HG03521 (cell line): ENCODE data around the gene GABRR3.

ENCODE experiments used
- ATAC-seq: cut with Tn5 transposase; IDR thresholded peaks from one replicate; pipeline ENCODE4 v1.9.1; 2021; ENCODE audit warnings: mild to moderate bottlenecking, moderate library complexity; ENCODE audit not compliant: unreplicated experiment

GABRR3 gene

DNA sequence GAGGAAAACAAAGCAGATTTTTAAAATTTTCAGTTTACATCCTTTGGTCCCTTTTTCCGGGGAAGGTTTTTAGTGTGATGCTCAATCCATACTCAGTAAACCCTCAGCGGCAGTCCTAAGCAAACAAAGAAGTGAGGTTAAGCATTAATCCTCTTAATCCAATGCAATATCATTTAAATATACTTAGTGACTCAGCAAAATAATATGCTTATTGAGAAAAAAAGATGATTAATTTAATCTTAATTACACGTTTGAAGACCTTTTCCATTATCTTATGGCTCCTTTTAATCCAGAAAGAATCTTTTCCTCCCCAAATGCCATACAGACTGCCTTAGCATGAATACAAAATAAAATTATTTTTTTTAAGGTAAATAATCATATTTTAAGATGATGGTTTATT is at the start of gene GABRR3:
GABRR3 (minus strand) TSS at position 108 of the 400 bp plus-strand sequence. CDS start 328 bp downstream, outside the sequence.
- no peak for ATAC-seq

DNA sequence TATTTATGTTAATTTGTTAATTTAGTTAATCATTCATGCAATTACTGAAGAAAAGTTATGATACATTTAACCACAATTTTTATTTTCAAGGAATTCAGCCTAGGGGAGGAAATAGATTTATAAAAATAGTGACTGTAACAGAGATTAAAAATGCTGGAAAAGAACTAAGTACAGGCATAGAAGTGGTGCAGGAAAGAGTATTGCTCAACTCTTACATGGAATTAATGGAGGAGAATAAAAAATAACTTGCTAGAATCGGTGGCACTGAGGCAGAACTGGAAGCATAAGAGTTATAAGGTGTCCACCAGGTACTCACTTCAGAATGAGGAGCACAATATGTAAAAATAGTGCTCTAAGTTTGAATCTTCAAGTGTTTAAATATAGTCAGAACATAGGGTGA is 38.4 kb upstream of the GABRR3 start:
- ATAC-seq = no peak

- no peak for ATAC-seq
Measured at GRCh38 chr3:98070840-98071239, 35.7 kb upstream of the GABRR3 start.

DNA sequence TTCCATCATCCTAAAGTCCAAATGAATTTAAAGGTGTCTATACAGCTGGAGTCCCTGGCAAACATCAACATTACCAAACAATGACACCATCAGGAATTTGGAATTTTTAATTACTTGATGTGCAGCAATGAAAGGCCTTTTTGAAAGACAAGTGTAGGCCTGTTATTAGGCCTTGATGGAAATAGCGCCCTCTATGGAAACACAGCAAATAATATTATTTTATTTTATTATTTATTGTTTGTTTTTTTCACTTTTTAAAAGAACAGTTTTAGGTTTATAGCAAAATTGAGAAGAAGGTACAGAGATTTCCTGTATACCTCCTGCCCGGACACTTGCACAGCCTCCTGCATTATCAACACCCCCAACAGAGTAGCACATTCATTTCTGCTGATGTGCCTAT is 33.7 kb upstream of the GABRR3 start:
- ATAC-seq = no peak

GRCh38 chr3:98058244-98058960 is 23.3 kb upstream of the GABRR3 start:
- no peak for ATAC-seq

GRCh38 chr3:98057631-98058030 is 22.5 kb upstream of the GABRR3 start:
- ATAC-seq = no peak

GRCh38 chr3:98056035-98056434 is 20.9 kb upstream of the GABRR3 start:
- no peak for ATAC-seq

- no peak for ATAC-seq
Measured at GRCh38 chr3:98049271-98049670, 14.2 kb upstream of the GABRR3 start.

GRCh38 chr3:98048586-98048985 is 13.5 kb upstream of the GABRR3 start:
- no peak for ATAC-seq

DNA sequence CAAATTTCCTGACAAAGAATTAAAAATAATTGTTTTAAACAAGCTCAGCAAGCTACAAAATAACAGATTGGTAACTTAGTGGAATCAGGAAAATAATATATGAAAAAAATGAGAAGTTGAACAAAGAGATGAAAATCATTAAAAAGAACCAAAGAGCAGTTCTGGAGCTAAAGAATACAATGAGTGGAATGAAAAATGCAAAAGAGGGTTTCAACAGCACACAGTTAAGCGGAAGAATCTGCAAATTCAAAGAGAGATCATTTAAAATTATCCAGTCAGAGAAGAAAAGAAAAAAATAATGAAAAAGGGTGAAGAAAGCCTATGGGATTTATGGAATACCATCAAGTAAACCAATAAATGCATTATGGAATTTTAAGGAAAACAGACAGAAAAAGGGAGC is 6.2 kb upstream of the GABRR3 start:
- ATAC-seq = no peak

DNA sequence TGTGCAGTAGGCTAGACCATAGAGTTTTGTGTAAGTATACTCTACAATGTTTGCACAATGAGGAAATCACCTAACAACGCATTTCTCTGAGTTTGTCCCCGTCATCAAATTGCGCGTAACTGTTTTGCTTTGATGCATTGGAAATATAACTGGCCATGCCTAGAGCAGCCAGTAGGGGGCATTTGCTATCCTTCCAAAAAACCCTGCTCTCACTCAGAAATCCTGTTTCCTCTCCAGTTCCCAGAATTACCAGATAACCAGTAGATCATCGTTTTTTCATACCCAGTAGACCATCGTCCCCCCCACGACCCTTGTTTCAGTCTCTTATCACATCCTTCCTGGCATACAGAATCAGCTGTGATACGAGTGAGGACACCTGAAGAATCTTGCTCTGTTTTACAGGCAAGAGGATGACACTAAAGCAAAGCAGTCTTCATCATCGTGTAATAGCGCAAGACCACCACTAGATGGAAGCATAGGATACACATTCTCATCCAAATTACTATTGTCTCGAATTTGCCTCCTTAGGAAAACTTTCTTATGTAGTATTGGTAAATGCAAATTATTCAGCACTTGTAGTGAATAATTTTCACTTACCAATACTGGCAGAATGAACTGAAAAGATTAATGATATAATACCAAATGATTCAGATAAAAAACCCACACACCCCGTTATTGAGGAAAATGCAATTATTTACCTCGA is 4.4 kb upstream of the GABRR3 start:
- ATAC-seq = peak; percentile 88

DNA sequence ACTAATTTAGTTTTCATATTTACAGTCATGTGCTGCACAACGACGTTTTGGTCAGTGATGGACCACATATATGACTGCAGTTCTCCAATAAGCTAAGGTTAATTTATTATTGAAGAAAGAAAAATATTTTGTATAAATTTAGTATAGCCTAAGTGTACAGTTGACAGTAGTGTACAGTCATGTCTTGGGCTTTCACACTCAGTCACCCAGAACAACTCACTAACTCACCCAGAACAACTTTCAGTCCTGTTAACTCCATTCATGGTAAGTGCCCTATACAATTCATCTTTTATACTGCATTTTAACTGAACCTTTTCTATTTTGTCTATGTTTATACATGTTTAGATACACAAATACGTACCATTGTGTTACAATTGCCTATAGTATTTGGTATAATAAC is 3.8 kb upstream of the GABRR3 start:
- no peak for ATAC-seq

DNA sequence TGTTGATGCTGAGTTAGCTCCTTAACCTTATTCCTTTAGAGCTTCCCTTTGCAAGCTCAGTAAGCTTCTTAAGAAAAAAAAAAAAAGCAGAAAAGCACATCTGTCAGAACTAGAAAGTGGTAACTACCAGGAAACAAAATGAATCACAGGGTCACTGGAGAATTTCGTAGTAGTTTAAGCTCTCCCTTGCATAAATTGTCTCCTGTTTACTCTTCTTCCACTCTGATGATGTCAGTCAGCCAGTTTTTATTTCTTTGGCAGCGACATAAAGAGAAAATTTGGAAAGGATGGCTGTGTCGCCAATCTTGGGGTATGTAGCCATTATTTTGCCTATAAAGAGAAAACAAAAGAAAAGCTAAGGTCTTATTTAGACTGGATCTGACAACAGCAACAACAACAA is 3.2 kb upstream of the GABRR3 start:
- no peak for ATAC-seq

GRCh38 chr3:98034486-98034885 is 629 bp downstream of the GABRR3 start:
- ATAC-seq = no peak

DNA sequence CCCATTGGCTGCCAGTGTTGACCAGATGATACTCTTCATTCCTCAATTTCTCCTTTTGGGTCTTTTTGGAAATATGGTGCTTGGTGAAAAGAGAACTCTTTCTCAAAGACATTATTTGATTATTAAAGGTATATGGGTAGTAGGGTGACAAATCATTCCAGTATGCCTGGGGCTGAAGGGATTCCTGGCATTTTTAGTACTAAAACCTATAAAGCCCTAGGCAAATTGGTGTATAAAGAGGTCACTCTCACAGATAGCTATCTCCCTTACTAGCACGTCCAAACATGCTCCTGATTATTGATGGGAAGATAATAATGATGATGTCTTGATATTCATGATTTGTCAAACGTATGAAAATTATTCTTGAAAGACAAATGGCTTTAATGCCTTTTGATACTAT is 1.1 kb downstream of the GABRR3 start:
- no peak for ATAC-seq

- no peak for ATAC-seq
Measured at GRCh38 chr3:98032904-98033303, 2.2 kb downstream of the GABRR3 start.

DNA sequence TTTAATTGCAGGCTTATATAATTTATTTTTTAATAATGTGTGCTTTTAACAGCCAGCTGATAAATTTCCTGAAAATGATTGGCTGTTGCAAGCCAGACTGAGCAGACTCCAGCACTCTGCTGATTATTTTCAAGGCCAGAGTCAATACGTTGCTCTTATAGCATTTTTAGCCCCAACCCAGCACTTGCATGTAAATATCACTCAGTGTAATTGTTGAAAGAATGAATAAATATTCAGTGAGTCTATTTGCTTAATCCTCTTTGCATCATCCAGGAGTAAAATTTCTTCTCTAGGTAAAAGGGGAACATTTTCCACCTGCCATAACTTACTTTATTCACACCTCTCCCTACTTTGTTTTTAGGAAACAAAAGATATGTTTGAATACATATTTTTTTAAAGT is 2.9 kb downstream of the GABRR3 start:
- no peak for ATAC-seq

DNA sequence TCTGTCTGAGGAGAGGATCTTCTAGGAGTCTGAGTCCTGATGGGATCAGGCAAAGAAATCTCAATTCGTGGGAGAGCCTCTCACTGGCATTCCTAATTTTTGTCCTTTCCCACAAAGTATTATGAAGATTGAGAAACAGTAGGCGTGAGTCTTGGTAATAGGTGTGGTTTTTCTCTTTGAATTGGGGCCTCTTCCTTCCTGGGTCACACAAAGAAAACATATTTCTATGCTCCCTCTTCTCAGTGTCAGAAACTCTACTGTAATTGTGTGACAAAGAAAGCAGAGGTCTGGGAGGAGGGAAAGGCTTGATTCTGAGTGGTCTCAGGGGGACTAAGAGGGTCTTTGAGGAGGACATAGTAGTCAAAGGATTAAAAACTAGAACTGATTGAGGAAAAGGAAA is 6.0 kb downstream of the GABRR3 start:
- ATAC-seq = no peak

- no peak for ATAC-seq
Measured at GRCh38 chr3:98027085-98027446, 8.0 kb downstream of the GABRR3 start.

DNA sequence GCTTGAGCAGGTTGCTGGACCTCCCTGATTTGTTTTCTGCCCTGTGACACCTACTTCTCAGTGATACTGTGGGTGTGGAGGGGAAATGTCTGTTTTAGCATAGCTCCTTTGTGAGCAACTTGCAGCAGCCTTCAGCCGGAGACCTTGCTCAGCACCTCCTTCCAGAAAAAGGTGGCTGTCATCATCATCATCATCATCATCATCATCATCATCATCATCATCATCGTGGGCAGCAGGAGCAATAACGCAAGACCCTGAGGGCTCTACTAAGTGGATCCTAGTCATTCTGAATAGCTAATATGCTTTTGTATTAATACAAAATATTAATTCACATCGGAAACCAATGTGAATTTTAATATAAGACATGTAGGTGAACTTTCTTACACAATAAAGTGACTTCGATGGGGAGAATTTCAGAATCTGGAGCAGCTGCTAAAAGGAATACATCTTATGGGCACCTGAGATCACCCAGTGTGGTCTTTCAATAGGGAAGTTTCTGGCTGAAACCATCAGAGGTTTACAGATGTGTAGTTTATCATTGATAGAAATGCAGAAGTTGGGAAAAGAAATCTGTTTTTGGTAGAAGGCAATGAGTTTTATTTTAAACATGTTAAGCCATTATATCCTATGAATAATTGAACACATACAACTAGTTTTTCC is 8.6 kb downstream of the GABRR3 start:
- no peak for ATAC-seq

DNA sequence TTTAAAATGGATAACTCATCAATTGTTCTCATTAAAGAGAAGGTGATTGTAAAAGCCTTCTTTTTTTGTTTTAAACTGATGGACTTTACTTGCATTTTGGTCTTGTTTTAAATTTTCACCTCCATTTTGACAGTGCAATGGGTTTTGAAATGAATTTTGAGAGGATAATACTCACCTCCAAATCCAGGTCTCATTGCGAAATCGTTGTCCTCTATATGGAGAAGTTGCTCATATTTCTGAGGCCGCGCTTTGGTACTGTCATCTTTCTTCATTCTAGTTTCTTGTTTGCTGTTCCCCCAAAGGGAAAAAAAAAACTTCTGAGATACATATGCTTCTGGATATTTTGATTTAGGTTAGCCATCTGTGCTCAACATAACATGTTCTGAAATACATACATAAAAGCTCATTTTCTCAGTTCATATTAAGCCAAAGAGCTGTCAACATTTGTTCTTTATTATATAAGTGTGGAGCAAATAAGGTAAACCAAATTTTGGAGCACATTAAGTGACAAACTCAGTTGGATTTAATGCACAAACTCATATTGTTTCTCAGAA is 9.6 kb downstream of the GABRR3 start:
- ATAC-seq = no peak
